HG03064 (cell line): ENCODE data around the gene USF2.
A peak's percentile ranks its signal among the peaks of the same experiment; 100 is the strongest.

Source experiments
- ATAC-seq: cut with Tn5 transposase; IDR thresholded peaks from one replicate; pipeline ENCODE4 v1.9.1; 2021; ENCODE audit warnings: low read depth; ENCODE audit not compliant: unreplicated experiment

USF2 gene

DNA sequence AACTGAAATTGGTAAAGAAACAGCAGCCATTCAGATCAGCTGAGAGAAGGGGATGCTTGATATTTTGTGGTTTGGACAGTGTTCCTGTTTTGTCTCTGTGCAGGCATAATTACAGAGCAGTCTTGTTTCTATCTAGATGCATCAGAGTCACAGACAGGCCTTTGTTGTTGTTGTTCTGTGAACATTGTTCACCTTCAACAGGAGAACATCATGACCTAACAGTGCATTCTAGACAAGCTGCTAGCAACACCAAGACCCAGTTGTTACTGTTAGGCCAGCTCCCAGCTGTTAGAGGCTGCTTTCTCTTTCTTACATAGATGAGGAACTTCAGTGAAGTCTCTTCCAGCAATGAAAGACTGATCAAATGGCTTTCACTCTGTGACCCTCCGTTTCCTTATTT lies 28.4 kb upstream of the USF2 start:
- ATAC-seq, result no peak

DNA sequence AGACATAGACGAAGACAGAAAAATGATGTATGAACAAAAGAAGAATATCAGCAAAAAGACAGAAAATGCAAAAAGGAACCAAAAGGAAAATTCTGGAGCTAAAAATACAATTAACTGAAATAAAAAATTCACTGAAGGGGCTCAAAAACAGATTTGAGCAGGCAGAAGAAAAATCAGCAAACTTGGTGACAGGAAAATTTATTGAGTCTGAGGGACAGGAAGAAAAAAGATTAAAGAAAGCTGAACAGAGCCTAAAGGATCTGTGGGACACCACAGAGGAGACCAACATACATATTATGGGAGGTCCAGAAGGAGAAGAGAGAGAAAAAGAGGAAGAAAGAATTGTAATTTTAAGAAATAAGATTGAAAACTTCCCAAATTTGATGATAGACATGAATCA lies 27.3 kb upstream of the USF2 start:
- no peak for ATAC-seq

DNA sequence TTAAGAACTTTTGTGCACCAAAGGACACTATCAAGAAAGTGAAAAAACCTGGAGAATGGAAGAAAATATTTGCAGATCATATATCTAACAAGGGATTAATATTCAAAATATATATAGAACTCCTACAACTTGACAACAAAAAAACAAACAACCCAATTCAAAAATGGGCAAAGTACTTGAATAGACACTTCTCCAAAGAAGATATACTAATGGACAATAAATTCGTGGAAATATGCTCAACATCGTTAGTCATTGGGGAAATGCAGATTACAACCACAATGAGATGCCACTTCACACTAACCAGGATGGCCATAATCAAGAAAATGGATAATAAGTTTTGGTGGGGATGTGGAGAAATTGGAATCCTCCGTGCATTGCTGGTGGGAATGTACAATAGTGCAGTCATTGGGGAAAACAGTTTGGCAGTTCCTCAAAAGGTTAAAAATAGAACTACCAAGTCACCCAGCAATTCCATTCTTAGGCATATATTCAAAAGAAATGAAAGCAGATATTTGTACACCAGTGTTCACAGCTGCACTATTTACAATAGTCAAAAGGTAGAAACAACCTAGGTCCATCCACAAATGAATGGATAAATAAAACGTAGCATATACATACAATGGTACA lies 22.2 kb upstream of the USF2 start:
- no peak for ATAC-seq

DNA sequence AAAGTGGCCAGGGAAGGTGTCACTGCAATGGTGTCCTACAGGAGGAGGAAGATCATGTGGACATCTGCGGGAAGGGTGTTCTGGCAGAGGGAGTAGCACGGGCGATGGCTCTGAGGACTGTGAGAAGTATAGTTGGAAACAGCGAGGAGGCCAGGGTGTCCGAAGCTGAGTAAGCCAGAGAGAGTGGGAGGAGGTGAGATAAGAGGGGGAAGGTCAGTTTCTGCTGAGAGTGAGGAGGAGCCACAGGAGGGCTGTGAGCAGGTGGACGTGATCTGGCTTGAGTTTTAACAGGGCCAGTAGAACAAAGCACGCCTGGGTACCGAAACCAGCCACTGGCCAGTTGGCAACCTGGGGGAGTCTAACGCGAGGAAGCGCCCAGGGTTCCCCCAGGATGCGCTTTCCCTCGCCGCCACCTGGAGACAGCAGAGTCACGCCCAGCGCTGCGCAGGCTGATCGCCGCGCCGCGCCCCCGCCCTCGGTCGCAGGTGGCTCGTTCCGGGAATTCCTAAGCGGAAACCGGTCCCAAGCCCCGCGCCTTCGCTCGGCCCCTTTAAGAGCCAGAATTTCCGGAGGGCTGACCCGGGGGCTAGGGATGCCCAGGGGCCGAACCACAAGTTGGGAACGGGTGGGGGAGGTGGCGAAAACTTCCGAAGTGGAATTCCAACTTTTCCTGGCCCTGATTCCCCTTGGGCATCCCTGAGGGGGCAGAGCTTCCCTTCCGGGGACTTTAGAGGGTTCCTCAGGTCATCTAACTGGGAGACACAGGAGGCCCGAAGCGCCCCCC lies 21.0 kb upstream of the USF2 start:
- ATAC-seq, result no peak

DNA sequence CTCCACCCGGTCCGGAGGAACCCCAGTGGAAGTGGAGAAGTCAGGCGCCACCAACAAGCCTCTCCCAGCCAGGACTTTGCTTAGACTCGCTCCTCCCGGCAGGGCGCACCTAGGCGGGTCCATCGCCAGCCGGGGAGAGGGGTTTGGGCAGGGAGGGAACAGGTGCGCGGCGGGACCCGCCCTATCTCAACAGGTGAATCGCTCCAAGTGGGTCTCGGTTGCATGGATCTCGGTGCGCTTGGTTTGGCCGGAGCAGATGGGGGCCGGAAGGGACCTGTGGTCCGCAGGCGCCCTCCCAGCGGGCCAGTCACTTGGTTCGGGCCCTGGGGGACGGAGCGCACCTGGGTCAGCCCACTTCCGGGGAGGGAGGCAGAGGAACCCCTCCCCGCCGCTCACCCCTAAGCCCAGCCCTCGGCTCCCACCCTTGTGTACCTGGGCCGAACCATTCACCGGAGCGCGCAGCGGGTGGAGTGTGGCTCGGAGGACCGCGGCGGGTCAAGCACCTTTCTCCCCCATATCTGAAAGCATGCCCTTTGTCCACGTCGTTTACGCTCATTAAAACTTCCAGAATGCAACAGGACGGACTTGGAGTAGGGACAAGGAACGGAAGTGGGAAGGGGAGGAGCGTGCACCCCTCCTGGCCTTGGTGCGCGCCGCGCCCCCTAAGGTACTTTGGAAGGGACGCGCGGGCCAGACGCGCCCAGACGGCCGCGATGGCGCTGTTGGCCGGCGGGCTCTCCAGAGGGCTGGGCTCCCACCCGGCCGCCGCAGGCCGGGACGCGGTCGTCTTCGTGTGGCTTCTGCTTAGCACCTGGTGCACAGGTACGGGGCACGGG lies 20.2 kb upstream of the USF2 start, which contains the start of gene LSR:
Gene LSR (plus strand): TSS at position 693 of the 836 bp plus-strand sequence. CDS start 21 bp downstream, at position 714.
- peak; percentile 64 for ATAC-seq

DNA sequence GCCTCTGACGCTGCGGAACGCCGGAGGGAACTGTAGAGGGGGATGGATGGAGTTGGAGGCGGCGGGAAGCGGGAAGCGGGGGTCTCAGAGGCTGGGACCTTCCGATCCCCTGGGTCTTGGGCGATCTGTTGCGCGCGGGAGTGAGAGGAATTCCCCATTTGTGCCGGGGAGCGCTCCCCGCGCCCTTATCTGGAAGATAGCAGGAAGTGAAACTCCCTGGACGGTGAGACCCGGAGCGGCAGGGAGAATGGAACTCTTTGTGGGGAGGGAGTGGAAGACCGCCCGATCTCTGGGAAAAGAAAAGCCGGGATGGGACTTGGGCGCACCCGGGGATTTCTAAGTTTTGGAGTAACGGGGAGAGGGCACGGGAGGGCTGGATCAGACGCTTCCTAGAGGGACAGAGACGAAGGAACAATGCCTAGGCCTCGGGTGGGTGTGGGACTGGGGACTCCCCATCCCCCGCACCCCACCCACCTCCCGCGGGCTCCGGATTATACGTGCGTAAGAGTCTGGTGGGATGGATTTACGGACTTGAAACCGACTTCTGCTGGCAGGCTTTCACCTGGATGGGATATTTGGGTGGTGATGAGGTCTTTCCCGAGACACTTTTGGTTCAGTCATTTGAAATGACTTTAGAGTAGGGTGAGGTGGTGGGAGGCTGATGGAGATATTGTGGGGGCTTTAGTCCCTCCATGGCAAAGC lies 19.5 kb upstream of the USF2 start:
- peak; percentile 15 for ATAC-seq

DNA sequence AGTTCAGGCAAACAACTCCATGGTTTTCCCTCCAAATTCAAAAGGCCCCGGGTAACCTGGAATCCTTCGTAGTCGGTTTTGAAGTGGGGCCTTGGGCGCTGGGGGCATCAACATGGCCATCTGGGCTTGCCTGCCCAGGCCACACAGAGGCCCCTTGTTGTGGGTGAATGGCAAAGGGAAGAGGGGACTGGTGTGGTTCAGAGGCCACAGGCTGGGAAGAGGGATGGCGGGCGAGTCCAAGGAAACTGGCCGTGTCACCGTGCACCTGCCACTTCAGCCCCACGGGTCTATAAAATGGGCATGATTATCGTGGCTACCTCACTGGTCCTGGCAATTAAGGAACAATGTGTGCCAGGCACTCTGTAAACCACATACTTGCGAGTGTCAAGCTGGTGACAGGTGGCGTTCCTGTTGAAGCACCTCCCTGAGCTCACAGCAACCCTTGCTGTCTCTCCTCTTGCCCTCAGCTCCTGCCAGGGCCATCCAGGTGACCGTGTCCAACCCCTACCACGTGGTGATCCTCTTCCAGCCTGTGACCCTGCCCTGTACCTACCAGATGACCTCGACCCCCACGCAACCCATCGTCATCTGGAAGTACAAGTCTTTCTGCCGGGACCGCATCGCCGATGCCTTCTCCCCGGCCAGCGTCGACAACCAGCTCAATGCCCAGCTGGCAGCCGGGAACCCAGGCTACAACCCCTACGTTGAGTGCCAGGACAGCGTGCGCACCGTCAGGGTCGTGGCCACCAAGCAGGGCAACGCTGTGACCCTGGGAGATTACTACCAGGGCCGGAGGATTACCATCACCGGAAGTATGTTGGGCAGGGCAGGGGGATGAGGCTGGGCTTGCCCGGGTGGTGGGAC lies 18.7 kb upstream of the USF2 start:
- ATAC-seq, result no peak

DNA sequence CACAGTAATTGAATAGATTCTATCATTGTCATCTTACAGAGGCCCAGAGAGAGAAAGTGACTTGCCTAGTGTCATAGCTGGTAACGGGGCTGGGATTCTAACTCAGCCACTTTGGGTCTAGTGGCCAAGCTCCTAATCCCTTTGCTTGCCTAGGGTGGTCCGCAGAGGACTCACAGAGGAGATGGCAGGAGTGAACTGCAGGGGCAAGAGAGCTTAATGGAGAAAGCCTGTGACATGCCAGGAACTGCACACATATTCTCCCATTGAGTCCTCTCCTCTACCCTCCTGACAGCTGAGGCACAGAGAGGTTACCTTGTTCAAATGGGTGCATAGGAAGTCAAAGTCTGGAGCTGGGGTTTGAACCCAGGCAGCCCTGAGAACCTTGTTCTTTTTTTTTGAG lies 17.3 kb upstream of the USF2 start:
- no peak for ATAC-seq

DNA sequence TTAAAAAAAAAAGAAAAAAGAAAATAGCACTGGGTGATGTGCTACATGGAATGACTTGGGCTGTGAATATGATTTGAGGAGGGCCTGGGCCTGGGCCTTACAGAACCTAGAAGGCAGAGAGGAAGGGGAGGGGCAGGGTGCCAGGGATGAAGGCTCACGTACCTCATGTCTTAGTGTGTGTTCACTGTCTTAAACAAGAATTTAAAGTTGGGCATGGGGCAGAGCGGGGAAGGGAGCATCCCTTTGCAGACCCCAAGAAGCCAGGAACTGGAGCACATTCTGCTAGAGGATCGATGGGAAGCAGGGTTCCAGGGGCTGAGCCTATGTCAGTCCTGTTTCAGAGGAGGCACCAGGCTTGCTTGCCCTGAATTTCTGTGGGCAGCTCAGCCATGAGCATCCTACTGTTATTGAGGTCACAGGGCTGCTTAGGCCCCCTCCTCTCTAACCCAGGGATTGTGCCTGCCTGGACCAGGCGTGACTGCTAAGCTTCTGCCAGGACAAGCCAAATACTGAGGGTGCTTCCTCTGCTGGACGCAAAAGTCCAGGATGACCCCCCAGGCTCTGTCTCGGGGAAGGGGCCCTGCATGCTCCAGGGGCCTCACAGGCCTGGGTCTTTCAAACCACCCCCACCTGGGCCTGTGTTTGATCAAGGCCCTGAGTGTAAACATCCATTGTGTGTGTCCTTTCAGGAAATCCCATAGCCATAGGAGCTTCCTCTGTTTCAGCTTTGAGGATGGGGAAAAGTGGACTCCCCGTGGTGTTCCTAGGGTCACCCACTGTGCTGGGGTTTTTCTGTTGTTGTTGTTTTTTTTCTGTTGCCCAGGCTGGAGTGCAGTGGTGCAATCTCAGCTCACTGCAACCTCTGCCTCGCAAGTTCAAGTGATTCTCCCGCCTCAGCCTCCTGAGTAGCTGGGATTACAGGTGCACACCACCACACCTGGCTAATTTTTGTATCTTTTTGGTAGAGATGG lies 15.2 kb upstream of the USF2 start:
- ATAC-seq, result no peak

DNA sequence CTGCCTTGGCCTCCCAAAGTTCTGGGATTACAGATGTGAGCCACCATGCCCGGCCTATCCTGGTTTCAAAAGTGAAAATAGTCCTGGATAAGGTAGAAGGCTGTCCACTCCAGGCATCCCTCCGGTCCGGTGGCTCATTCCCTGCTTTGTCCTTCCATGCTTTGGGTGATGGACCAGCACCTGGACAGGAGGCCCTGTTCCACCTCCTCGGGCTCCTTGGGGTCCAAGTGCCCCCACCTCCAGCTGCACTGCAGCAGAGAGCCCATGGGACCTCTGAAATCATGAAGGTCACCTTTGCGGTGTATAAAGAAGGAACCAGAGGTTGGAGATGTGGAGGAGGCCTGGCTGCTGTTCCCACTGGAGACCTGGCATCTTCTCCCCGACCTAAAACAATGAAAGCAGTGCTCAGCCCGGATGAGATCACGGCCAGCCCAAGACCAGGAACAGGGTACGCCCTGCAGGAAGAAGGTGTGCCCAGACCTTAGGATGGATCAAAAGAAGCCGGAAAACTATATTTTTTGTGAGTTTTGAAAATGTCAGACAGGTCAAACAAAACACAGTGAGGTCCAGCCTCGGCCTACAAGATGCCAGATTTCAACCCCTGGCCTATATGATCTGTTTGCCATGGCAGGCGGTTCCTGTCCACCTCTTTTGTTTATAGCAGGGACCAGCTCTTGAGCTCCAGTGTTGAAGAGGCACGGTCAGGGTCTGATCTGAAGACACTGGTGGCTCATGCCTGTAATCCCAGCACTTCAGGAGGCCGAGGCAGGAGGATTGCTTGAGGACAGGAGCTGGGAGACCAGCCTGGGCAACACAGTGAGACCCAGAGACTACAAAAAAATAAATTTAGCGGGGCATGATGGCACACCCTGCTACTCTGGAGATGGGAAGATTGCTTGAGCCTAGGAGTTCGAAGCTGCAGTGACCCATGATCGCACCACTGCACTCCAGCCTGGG lies 14.1 kb upstream of the USF2 start:
- no peak for ATAC-seq

DNA sequence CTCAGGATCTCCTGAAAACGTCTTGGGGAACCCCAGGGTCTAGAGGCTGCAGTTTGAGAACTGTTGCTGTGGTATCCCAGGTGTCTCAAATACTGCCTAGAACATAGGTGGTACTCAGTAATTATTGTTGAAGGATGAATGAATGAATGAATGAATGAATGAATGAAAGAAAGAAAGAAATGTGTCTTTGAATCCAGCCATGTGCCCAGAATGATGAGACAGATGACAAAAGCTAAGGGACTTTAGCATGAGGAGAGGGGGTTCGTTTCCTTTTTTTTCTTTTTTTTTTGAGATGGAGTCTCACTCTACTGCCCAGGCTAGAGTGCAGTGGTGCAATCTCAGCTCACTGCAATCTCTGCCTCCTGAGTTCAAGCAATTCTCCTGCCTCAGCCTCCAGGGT lies 12.2 kb upstream of the USF2 start:
- ATAC-seq, result no peak

DNA sequence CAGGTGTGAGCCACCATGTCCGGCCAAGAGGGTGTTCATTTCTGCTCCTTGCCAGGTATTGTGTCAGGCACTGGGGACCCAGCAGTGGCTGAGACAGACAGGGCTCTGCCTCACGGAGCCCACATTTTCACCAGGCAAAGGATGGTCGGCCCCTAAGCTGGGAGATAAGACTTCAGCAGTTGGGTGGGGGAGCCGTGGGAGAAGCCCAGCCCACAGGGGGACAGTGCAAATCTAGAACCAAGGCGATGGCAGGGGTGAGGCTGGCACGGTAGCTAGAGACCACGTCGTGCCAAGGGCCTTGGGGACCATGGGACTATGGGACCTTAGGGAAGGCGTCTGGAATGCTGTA lies 11.7 kb upstream of the USF2 start:
- ATAC-seq, result no peak

DNA sequence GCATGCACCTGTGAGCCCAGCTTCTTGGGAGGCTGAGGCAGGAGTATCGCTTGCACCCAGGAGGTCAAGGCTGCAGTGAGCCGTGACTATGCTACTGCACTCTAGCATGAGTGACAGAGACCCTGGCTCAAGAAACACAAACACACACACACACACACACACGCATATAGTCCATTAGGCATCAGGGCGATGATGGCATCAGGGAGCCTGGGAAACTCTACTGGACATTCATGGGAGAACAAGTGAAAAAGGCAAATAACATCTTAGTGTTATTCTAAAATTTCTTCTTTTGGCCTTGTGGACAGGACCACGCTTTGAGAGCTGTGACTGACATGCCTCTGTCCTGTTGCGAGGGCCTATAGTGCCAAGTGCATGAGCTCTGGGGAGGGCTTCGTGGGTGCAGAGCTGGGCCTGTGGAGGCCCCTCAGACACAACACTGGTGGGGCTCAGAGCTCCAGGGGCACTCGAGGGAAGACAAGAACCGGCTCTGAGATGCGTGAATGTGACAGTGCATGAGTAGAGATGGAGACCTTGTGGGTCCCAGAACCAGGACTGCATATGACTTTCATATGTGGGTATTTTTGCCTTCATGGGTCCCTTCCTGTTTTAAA lies 8.0 kb upstream of the USF2 start:
- no peak for ATAC-seq

DNA sequence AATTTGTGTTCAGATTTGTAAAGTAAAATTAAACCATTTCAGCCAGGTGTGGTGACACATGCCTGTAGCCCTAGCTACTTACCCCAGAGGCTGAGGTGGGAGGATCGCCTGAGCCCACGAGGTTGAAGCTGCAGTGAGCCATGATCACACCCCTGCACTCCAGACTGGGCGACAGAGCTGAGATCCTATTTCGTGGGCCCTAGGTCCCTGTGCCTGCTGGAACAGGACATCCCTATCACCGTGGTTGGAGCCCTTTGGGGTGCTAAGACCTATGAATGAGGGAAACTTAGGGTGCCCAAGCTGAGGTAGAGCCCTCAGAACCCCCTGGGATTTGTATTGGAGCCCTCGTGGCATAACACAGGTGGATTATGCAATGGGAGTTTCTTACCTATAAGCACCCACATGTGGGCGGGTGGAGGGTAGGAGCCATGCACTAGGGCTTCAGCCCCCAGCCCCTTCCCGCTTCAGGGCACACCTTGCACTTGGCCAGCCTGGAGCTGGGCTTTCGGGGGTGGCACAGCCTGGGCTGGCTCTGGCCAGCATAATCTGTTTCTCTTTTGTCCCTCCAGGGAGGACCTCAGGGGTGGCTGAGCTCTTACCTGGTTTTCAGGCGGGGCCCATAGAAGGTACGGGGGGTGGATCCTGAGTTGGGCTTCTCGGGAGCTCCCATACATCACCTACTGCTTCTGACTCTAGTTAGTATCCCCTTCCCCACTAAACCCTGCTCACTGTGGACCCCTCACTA lies 7.2 kb upstream of the USF2 start:
- no peak for ATAC-seq

DNA sequence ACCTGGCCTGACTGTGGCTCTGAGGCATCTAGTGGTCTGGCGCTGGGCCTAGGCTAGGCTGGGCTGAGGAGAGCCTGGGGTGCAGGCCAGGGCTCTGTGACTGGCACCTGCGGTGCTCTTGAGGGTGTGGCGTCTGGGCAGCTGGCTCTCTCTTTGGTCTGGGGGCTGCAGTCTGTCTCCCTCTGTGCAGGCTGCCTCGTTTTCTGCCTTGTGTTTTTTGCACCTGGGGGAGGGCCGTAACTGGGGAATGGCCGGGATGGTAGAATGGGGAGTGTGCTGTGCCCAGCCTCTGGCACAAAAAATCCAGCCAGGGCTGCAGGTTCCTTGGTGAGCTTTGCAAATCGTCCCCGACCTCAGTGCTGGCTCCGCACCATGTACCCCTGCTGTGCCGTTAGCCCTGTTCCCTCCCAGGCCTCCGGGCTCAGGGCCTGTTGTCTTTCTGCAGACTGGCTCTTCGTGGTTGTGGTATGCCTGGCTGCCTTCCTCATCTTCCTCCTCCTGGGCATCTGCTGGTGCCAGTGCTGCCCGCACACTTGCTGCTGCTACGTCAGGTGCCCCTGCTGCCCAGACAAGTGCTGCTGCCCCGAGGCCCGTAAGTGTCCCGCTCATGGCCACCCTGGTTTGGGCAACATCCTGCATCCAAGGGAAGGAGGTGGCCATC lies 6.5 kb upstream of the USF2 start:
- no peak for ATAC-seq
